Head of caudate nucleus (tissue), 42 donors: Measurements from ENCODE around the gene FECH.

Experiments used
- DNase-seq, 42 donors: peaks; one replicate each; pipeline versions ENCODE4 v3.0.0 to v3.0.0-alpha.2; 2020 to 2021; ENCODE audit warnings: mixed read lengths in 7 of 42
- intact Hi-C: fragments of 100-400 bp; cut with DNase I; formaldehyde crosslinking; loops from one replicate; pipeline ENCODE4 v1.15.0; 2022

FECH gene

DNA sequence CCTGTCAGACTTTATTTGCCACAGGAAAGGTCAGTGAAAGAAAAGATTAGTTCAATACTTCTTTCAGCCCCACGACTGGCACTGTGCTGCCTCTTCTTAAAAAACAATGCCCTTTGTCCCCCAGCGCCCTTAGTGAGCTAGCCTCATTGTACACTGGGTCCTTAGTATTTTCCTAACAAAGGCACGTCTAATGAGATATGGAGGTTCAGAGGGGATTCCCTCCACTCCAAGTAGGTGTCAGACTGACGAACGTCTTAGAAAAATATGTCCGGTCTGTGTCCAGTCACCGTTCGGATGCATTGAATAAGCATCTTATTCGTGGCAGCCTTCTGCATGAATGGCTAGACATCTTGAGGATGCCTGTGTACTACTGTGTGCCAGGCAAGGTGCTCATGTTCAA is 1.1 kb downstream of the FECH start:
- DNase-seq = peak in 26 of 42 donors; percentile 21 to 73 (median 52)
- intact Hi-C loops = no loop called here

DNA sequence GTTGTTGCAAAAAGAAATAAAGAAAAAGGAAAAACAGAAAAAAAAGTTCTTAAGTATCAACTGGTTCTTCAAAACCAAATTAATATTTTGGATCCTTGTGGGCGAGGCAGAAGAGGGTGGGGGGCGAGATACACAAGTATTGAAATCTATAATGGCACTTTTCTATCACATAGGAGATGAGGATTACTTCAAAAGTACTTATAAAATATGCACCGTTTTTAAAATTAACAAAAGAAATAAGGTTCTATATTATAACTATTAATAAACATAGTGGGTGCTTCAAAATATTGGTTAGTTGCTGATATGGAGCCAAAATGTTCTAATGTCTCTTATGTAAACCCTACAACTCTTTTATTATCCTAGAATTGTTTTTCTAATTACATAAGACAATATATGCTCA is 2.1 kb downstream of the FECH start:
- no peak for DNase-seq
- intact Hi-C loops = no loop called here

DNA sequence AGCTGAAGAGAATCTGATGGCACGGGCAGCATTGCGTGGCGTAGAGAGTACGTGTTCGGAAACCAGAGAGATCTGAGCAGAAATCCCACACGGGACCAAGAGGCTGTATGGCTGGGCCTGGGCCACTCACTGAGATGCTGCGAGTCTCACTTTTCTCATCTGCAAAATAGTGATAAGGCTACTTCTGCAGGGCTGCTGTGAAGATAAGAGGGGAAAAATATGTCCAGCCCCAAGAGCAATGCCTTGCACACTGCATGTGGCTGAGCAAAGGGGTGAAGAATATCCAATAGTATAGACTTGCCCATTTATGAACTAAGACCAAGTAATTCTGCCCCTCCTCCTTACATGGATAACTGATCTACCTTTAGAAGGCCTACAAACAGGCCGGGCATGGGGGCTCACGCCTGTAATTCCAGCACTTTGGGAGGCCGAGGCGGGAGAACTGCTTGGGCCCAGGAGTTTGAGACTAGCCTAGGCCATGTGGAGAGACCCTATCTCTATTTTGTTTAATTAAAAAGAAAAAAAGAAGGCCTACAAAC is 3.1 kb downstream of the FECH start:
- no peak for DNase-seq
- intact Hi-C loops = no loop called here

DNA sequence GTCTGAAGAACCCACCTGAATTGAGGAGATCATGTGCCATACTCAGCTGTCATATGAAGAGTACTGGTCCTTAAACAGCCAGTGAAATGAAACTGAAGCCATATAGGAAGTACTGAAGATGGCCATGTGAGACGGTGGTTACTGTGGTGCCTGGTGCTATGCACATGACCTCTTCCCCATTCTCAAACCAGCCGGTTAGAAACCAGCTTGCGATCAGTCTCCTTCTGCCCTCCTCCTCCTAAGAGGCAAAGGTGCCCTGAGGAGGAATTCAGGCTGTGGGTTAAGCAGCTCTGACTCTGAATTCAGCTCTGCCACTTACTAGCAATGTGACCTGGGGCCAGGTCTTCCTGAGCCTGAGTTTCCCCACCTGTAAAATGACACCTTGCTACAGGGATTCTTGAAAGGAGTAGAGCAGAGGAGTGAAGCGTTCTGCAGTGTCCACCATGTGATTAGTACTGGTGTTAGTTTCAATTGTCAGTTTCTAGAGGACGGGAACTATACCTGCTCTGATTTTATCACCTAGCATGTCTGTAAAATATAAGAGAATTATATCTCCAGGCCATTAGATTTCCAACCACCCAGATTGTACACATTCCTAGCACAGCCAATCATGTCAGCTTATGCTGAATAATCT is 5.1 kb downstream of the FECH start:
- DNase-seq = peak in 5 of 42 donors; percentile 17 to 51 (median 21)
- intact Hi-C loops = no loop called here

DNA sequence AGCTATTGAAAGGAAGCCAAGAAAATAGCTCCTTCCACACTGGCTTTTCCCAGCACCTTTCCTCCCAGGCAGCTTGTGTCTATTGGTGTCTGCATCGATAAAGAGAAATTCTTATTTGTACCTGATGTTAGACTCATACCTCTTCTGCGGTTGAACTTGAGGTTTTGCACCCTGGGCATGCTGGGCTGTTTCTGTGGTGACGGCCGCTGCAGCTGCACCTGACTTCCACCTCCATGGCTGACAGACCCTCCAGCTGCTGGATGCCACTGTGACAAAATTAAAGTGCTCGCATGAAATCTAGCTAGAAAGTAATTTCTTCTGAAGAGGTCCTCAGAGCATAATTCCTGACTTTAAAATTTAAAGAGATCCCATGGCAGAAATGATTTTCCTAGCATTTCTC is 6.6 kb downstream of the FECH start:
- DNase-seq = no peak
- intact Hi-C loops = no loop called here

DNA sequence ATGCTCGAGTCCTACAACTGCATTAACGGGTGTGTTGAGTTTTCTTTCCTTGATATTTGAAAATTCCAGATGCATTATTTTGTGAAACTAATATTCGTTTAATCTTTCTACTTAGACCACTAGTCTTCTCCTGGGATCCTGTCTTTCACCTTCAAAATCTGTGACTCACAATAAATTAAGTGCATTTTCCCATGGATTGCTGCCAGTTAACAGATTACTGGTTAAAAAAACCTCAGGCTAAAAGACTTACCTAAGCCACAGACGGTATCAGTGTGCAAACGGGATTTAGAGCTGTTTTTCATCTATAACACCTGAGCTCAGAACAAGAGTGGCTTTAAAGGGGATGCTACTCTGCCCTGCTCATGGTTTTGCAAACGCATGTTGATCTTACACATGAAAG is 10.2 kb downstream of the FECH start:
- intact Hi-C loops = no loop called here
- DNase-seq = no peak

DNA sequence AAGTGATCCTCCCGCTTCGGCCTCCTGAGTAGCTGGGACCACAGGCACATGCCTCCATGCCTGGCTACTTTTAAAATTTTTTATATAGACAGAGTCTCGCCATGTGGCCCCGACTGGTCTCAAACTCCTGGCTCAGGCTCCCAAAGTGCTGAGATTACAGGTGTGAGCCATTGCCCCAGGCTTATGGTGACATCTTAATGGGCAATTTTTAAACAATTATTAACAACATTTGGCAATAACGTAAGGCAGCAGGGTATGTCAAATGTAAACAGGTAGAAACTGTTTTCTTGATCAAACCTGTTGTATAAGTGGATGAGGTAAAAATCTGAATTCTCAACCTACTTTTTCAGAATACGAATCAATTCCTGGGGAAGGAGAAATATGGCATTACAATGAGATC is 11.0 kb downstream of the FECH start:
- intact Hi-C loops = no loop called here
- no peak for DNase-seq

DNA sequence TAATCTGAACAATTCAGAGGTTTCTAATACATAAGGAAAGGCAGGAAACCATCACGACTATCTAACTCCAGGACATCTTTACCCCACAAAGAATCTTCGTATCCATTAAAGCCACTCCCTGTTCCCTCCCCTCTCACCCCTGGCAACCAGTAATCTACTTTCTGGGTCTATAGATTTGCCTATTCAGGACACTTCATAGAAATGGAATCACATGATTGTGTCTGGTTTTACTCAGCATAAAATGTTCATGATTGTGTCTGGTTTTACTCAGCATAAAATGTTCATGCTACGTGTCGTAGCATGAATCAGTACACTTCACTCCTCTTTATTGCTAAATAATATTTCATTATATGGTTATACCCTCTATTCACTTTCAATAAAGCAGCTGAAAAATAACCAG is 11.6 kb downstream of the FECH start:
- intact Hi-C loops = no loop called here
- DNase-seq = no peak

DNA sequence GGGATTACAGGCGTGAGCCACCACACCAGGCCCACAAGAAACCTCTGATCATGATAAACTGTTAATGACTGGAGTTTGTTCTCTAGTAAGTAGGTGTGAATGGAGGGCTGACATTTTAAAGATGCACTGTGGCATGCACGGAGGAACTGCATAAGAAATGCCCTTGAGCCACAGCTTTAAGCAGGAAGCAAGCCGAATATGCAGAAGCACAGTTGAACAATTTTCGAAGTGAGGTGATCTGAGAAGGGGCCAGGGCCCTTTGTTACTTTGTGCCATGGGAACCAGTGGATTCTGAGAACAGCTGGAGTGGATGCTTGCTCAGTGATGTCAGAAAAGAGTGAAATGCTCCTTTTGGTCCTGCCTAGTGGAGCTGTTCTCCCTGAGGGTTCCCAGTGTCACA is 16.3 kb downstream of the FECH start:
- intact Hi-C loops = no loop called here
- DNase-seq = no peak

DNA sequence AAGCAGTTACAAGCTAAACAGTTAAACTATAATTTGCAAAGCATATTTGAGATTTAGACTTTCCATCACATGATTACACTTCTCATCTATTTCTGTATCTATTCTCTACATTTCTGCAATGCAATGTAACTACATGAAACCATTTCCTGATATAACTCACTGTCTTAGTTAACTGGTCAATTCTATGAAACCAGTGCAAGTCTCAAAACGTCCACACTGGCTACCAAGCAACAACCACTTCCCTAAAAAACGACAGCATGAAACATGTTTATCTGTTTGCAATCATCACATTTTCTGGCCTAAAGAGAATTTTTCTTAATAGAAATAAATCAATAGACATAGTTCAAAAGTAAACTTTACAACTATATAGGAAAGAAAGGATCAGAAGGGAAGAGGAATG is 17.4 kb downstream of the FECH start:
- intact Hi-C loops = loop anchor here (10.0 kb wide), 1 partner anchor 824 kb away; no protein-coding TSS in a partner anchor
- no peak for DNase-seq

DNA sequence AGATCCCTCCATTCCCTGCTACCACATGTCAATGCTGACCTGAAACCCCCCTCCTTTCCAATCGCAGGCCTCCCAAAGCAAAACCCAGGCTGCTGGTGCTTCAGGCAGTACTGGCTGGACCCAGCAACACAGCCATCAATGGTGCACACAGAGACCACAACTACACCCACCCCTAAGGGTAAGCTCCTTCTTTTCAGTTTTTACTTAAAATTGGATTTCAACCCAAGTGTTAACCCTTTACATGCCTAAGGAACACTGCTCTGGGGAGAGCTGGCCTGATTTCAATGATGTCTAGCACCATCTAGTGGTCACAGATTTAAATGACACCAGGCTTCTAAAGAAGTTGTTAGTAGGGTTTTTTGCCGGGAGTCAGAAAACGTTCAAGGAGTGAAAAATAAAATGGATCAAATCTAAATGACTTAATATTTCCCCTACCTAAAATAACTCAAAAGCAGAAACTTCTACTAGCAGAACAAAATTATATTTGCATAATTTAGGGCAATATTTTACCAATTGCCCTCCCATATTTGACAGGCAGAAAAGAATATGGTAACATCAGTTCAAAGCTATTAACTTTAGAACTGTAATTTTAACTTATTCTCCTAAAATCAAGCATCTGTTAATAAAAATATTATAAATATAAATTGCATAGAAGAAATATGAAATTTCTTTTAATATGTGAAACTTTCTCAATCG is 24.6 kb downstream of the FECH start:
- DNase-seq = peak in 14 of 42 donors; percentile 21 to 71 (median 48)
- intact Hi-C loops = loop anchor here (10.0 kb wide), 1 partner anchor 817 kb away; no protein-coding TSS in a partner anchor

DNA sequence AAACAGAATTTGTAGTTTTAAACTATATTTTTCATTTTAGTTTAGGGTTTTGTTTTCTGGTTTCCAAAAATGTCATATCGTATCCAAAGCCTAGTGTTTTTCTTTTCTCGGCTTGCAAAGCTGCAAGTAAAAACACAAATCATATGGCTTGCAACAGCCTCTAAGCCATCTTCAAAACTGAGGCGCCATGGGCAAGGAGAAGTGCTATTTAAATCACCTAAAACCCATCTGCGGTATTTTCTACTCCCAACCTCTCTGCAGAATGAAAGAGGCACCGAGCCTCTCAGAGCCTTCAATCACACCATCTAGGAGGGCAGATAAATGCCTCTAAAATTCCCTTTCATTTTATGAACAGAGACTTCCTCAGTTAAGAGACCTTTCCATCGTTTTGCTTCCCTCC is 25.2 kb downstream of the FECH start:
- DNase-seq = no peak
- intact Hi-C loops = loop anchor here (10.0 kb wide), 1 partner anchor 816 kb away; no protein-coding TSS in a partner anchor

DNA sequence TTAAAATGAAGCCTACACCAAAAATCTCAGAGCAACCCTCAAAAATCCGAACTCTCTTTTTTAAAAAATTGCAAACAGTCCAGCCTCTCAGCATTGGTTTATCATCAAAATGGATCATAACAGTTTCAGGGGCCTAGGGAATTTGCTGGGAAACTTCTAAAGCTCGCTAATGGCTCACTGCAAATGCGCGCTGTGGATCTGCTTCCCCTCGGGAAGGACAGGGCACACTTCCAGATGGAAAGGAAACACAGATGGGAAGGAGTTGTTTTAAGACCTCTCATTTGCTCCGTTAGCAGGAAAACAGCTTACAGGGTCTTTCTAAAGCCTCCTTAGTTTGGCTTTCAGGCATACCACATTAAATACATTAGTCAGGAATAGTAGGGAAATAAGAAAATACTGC is 27.2 kb downstream of the FECH start:
- DNase-seq = no peak
- intact Hi-C loops = no loop called here

DNA sequence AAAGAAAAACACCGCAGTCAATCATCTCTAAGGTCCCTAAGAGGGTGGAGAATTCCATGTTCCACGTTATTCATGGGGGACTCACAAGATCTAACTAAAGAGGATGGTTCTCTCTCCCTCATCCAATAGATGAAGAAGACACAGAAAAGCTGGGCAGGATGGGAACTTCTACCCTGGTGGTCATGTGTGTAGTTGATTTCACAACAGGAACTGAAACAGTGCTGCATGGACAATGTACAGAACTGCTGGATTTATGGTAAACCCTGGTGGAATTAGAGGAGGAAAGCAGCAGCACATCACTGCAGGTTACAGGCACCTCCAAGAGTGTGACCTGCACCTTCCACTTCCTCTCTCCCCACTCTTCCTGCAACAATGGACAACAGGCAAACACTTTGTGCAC is 31.4 kb downstream of the FECH start:
- intact Hi-C loops = no loop called here
- no peak for DNase-seq

DNA sequence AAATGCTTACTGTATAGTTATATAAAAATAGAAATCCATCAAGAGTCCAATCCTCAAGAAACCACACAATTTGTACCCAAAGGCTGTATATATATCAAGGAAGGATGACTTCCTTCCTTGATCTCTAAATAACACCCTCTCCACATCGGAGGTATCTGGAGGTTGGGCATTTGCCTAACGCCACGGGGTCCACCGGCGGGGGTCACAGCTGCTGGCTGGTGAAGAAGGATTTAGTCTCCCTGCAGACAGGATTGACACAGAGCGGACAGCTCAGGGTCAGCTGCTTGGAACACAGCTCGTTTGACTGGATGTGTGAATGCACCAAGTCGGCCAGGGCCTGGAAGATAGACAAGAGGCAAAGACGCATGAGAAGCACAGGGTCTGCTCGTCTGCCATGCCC is 36.0 kb downstream of the FECH start:
- no peak for DNase-seq
- intact Hi-C loops = no loop called here

DNA sequence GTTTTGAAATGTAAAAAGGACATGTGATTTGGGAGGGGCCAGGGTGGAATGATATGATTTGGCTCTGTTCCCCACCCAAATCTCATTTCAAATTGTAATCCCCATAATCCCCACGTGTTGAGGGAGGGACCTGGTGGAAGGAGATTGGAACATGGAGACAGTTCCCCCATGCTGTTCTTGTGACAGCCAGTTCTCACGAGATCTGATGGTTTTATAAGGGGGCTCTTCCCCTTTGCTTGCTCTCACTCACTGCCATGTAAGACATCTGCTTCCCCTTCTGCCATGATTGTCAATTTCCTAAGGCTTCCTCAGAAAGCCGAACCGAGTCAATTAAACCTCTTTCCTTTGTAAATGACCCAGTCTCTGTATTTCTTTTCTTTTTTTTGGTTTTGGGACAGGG is 39.2 kb downstream of the FECH start:
- intact Hi-C loops = no loop called here
- no peak for DNase-seq

DNA sequence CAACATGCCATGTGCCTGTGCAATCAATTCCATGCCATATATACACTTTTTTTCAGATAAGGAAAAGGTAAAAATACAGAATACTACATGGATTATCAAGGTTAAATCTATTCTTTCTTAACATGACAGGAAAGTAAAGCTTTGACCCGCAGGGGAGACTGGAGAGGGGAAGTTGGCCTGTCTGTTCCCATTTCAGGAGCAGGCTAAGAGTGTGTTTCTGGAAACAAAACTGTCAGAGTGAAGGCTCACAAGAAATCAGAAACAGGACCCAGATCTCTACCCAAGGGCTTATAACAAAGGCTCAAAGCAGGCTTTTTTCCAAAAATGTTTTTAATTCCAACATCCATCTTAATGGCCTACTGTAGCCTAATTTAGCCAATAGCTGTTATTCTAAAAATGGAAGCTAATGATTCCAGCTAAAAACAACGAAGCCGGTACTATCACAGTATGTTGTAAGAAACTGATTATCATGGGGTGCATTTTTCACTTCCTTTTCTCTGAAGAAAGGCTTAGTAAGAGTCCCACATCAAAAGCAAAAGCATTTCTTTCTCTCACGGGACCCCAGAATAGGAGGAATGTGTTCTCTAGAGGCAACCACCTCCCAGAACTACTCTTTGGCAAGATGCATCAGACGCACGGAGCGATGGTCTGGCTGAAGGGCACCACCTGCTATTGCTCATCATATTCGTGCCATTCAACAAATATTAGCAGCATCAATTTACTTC is 41.4 kb downstream of the FECH start:
- no peak for DNase-seq
- intact Hi-C loops = no loop called here

DNA sequence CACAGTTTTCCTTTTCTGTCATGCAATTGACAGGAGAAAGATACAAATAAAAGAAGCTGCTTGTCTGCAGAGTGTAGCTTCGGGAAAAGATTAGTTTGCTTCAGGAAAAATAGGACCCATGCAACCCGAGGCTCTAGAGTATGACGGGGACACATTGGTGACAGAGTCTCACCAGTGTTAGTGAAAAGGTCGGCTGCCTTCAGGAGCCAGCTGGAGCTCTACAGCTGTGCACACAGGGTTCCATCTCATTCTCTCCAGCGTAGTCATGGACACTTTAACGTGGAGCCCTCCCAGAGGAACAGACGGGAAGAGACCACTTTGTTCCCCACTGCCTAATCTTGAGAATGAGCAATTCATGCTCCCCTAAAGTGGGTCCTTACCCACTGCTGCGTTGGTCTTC is 42.9 kb downstream of the FECH start:
- intact Hi-C loops = no loop called here
- DNase-seq = no peak

DNA sequence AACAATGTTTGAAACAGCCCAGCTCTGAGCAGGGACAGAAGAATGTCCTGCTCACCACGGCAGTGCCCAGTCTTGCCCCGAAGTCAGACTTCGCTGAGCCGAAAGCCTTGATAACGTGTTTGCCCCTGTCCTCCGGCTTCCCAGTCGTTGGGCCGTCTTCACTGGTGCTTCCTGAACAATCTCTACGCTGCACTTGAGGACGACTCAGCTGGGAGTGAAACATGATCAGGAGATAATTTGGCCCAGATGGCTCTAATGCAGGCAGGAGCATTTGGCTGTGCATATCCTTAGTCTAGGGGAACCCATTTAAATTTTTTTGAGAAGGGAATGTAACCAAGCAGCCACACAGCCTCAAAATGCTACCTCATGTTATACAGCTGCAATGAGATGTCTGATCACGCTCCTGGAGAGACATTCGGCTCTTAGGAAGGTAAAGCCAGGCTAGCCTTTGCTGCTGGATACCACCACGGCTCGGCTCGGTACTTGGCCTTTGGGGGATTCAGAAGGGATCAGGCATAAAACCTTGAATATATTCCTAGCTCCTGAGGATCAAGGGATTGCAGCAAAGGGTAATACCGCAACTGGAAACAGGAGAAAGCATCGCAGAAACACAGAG is 43.6 kb downstream of the FECH start:
- intact Hi-C loops = no loop called here
- DNase-seq = no peak

DNA sequence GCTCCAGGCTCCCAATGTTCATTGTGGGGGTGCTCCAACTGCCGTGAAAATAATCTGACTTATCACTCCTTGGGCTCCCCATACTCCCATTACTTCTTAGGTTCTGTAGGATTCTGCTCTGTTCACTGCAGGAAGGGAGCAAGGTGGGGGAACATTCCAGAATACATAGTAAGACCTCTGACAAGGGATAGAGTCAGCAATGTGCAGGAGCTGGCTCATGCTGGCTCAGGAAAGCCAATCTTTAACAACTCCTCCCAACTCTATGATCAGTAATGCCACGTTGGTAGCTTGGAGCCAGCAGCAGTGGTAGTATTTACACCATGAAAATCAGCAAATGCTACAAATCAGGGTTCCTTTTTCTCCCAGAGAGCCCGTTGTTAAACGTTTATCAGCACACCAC is 44.4 kb downstream of the FECH start:
- DNase-seq = peak in 1 of 42 donors; percentile 17
- intact Hi-C loops = no loop called here
